GM23248 (cell line): ENCODE data around the gene STX18. TPM values are rescaled to one million over a fixed set of nuclear protein-coding genes. Genes with fewer than 3 reads are reported as not detected.
A peak's percentile ranks its signal among the peaks of the same experiment; 100 is the strongest.
"Not testable (repeated sequence)": the region's sequence is repeated elsewhere in the genome, so short reads cannot be mapped to it uniquely, and the experiment has no call there.

ENCODE experiments used
- DNase-seq: peaks from one replicate; pipeline ENCODE4 v3.0.0-alpha.2; 2015
- H2AFZ ChIP-seq: fragments of 200-600 bp; sonication (generic); 2 replicates; pipeline ENCODE4 v1.6.1; 2016; ENCODE audit warnings: antibody characterized with exemption
- H3F3A ChIP-seq: fragments of 200-600 bp; sonication (generic); 2 replicates; pipeline ENCODE4 v1.6.1; 2016; ENCODE audit warnings: mild to moderate bottlenecking, antibody characterized with exemption, mixed run types; ENCODE audit not compliant: insufficient read depth
- H3K27ac ChIP-seq: fragments of 200-600 bp; sonication (generic); 2 replicates; pipeline ENCODE4 v1.5.1; 2016; ENCODE audit warnings: mild to moderate bottlenecking
- H3K27me3 ChIP-seq: fragments of 200-600 bp; sonication (generic); replicated peaks from 2 replicates; pipeline ENCODE4 v1.6.1; 2016; ENCODE audit warnings: mild to moderate bottlenecking; ENCODE audit not compliant: insufficient read depth
- H3K36me3 ChIP-seq: fragments of 200-600 bp; sonication (generic); 2 replicates; pipeline ENCODE4 v1.6.1; 2016; ENCODE audit warnings: low read depth, mild to moderate bottlenecking
- H3K4me1 ChIP-seq: fragments of 200-600 bp; sonication (generic); 2 replicates; pipeline ENCODE4 v1.6.1; 2016; ENCODE audit warnings: mild to moderate bottlenecking; ENCODE audit not compliant: insufficient read depth
- H3K4me2 ChIP-seq: fragments of 200-600 bp; sonication (generic); one replicate; pipeline ENCODE4 v1.6.1; 2016; ENCODE audit warnings: mild to moderate bottlenecking; ENCODE audit not compliant: unreplicated experiment
- H3K4me3 ChIP-seq: fragments of 200-600 bp; sonication (generic); 2 replicates; pipeline ENCODE4 v1.5.1; 2016; ENCODE audit warnings: mild to moderate bottlenecking
- H3K79me2 ChIP-seq: fragments of 200-600 bp; sonication (generic); 2 replicates; pipeline ENCODE4 v1.6.1; 2016; ENCODE audit warnings: mild to moderate bottlenecking; ENCODE audit not compliant: insufficient read depth
- H3K9ac ChIP-seq: fragments of 200-600 bp; sonication (generic); 2 replicates; pipeline ENCODE4 v1.6.1; 2016; ENCODE audit warnings: mild to moderate bottlenecking
- H3K9me2 ChIP-seq: fragments of 200-600 bp; sonication (generic); 2 replicates; pipeline ENCODE4 v1.6.1; 2016; ENCODE audit warnings: mixed run types, mild to moderate bottlenecking, moderate library complexity; ENCODE audit not compliant: insufficient read depth
- H3K9me3 ChIP-seq: fragments of 200-600 bp; sonication (generic); one replicate; pipeline ENCODE4 v1.6.1; 2017; ENCODE audit warnings: low read depth
- H4K20me1 ChIP-seq: fragments of 200-600 bp; sonication (generic); 2 replicates; pipeline ENCODE4 v1.6.0; 2016; ENCODE audit not compliant: insufficient read depth
- EZH2 ChIP-seq: fragments of 200-600 bp; sonication (generic); IDR thresholded peaks from 2 replicates; pipeline ENCODE4 v1.6.1; 2018; ENCODE audit warnings: antibody characterized with exemption, mild to moderate bottlenecking; ENCODE audit not compliant: insufficient read depth, poor library complexity, severe bottlenecking
- EZH2phosphoT487 ChIP-seq: fragments of 200-600 bp; sonication (generic); IDR thresholded peaks from 2 replicates; pipeline ENCODE4 v1.6.1; 2018; ENCODE audit warnings: antibody characterized with exemption, moderate library complexity, mild to moderate bottlenecking, low read depth; ENCODE audit not compliant: insufficient read depth
- WGBS, 2 experiments: methylation state at CpG; one replicate each; pipeline ENCODE4 v1.1.6; 2015 to 2017; ENCODE audit warnings: low lambda C conversion rate in 2 of 2, low coverage in 1 of 2; ENCODE audit errors: missing lambda C conversion rate in 2 of 2; 5-methylcytosine and 5-hydroxymethylcytosine counted together
- in situ Hi-C: fragments of 300-500 bp; cut with MboI; formaldehyde crosslinking; loops from 2 replicates; pipeline ENCODE4 v1.15.0; 2020
- polyA plus RNA-seq: library from polyadenylated mRNA; unstranded; fragments of >200 nt; fragmentation: Nextera tagmentation; extraction: Ambion mirVana; gene quantifications from 2 replicates; pipeline ENCODE4 v1.2.1, GENCODE V29; 2016
- total RNA-seq: library from RNA; depleted of rRNA; stranded (reverse); fragments of >200 nt; shearing (Covaris generic); gene quantifications from 2 replicates; pipeline ENCODE4 v1.2.3, GENCODE V29; 2014

STX18 gene
- total and polyA plus RNA-seq, 2 experiments from 2014 or later, result 39.2 to 42.6 TPM

GRCh38 chr4:4568806-4569427 lies 27.1 kb upstream of the STX18 start:
- H3K9me3 ChIP-seq, result no peaks in the 10 kb centered on the region
- no peaks in the 10 kb centered on the region for H3K27me3 ChIP-seq
- H3K36me3 ChIP-seq, result no peaks in the 10 kb centered on the region
- in situ Hi-C loops, result no loop called here
- TF ChIP-seq EZH2, result no peak
- no peak for TF ChIP-seq EZH2phosphoT487
- H3K4me3 ChIP-seq, result no peak overlapping the region
- H3K4me2 ChIP-seq, result no peak overlapping the region
- peak; percentile 56 for DNase-seq
- H3F3A ChIP-seq, result peaks cover 1% of the 10 kb centered on the region; the same call in 1 of the 2 replicates
- no peaks in the 10 kb centered on the region for H3K4me1 ChIP-seq
- no peak overlapping the region for H3K27ac ChIP-seq
- no peak overlapping the region for H2AFZ ChIP-seq
- WGBS, 2 experiments, result 87 to 89% methylated on average over 3 of the region's 3 CpGs
- H3K79me2 ChIP-seq, result no peaks in the 10 kb centered on the region
- H4K20me1 ChIP-seq, result no peaks in the 10 kb centered on the region
- H3K9me2 ChIP-seq, result no peaks in the 10 kb centered on the region
- no peak overlapping the region for H3K9ac ChIP-seq

GRCh38 chr4:4566359-4566758 lies 24.5 kb upstream of the STX18 start:
- H3K27me3 ChIP-seq, H3K9ac ChIP-seq, H2AFZ ChIP-seq, H3K9me2 ChIP-seq, H3K79me2 ChIP-seq, H3K9me3 ChIP-seq, H3K4me2 ChIP-seq, H3K36me3 ChIP-seq, H3F3A ChIP-seq, H4K20me1 ChIP-seq, H3K4me1 ChIP-seq, H3K27ac ChIP-seq, in situ Hi-C loops, DNase-seq, H3K4me3 ChIP-seq: not testable (repeated sequence)

DNA sequence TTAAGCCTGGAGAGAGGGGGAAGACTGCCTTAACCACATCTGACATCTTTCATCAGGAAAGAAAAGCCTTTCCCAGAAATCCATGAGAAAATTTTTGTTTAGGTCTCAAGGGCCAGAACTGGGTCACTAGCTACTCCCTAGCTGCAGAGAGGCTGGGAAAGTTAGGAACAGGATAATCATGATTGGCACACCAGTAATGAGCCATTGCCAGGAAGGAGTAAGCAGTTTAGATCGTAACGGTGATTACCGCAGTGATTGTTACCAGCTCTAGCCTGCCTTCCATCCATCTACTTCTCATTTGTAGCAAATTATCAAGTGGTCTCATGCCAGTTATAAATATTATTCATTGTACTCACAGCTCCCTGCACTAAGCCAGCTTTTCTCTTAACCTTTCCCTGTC lies 22.7 kb upstream of the STX18 start:
- no peak for DNase-seq
- in situ Hi-C loops, result no loop called here
- Histone ChIP-seq H3K4me1 (peaks cover 9% of the 10 kb centered on the region), H3K27me3 (no peaks in the 10 kb centered on the region), H3K4me3 (no peak overlapping the region), H3K9ac (no peak overlapping the region), H3K9me3 (no peaks in the 10 kb centered on the region), H3K79me2 (no peaks in the 10 kb centered on the region), H3F3A (no peaks in the 10 kb centered on the region), H3K9me2 (no peaks in the 10 kb centered on the region), H2AFZ (no peak overlapping the region), H3K27ac (no peak overlapping the region), H3K4me2 (no peak overlapping the region), H4K20me1 (no peaks in the 10 kb centered on the region), H3K36me3 (no peaks in the 10 kb centered on the region)
- TF ChIP-seq EZH2phosphoT487 (no peak), EZH2 (no peak)
- 74 to 84% methylated on average over 3 of the region's 3 CpGs for WGBS, 2 experiments

DNA sequence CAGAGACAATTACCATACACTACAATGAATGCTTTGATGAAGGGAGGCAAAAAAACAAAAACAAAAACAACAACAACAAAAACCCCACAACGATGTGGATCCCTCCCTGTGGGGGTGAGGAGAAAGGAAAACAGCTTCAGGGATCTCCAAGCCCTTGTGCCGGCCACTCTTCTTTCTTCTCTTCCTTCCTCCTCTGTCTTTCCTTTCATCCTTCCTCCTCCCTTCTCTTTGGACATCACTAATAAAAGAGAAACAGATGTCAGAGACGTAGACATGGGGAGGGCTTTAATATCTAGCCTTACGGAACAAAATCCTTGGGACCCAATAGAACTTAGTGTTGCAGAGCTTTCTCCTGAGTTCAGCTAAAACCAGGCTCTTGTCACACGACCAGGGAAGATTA lies 18.8 kb upstream of the STX18 start:
- Histone ChIP-seq H3K4me3 (no peak overlapping the region), H3K4me2 (no peak overlapping the region), H3K79me2 (no peaks in the 10 kb centered on the region), H3K27me3 (no peaks in the 10 kb centered on the region), H3K36me3 (no peaks in the 10 kb centered on the region), H2AFZ (no peak overlapping the region), H3K9ac (no peak overlapping the region), H4K20me1 (no peaks in the 10 kb centered on the region), H3F3A (peaks cover 10% of the 10 kb centered on the region), H3K9me2 (no peaks in the 10 kb centered on the region), H3K4me1 (peaks cover 38% of the 10 kb centered on the region), H3K27ac (no peak overlapping the region), H3K9me3 (no peaks in the 10 kb centered on the region)
- TF ChIP-seq EZH2phosphoT487, result no peak
- no peak for TF ChIP-seq EZH2
- in situ Hi-C loops, result no loop called here
- 67 to 77% methylated on average over 5 of the region's 5 CpGs for WGBS, 2 experiments
- no peak for DNase-seq

GRCh38 chr4:4560136-4560535 lies 18.3 kb upstream of the STX18 start:
- DNase-seq, result no peak
- peak overlapping the region; percentile 24 for H3K4me2 ChIP-seq

More at GRCh38 chr4:4560136-4560535, 18.3 kb upstream of the STX18 start:
- 60 to 64% methylated on average over 3 of the region's 3 CpGs for WGBS, 2 experiments
- Histone ChIP-seq H3F3A (peaks cover 15% of the 10 kb centered on the region), H3K79me2 (no peaks in the 10 kb centered on the region), H3K27ac (no peak overlapping the region), H3K9ac (no peak overlapping the region), H3K27me3 (no peaks in the 10 kb centered on the region), H3K9me2 (no peaks in the 10 kb centered on the region), H3K36me3 (no peaks in the 10 kb centered on the region), H3K4me1 (peaks cover 43% of the 10 kb centered on the region), H2AFZ (no peak overlapping the region), H3K9me3 (no peaks in the 10 kb centered on the region), H3K4me3 (no peak overlapping the region), H4K20me1 (no peaks in the 10 kb centered on the region)
- TF ChIP-seq EZH2, result no peak
- no peak for TF ChIP-seq EZH2phosphoT487
- in situ Hi-C loops, result no loop called here
